Mammary epithelial cell (primary cell): Measurements from ENCODE around the gene EFNB2.

Experiments
- EZH2 ChIP-seq: IDR thresholded peaks from 2 replicates; pipeline ENCODE4 v1.6.1; 2012; ENCODE audit warnings: low read length, inconsistent platforms, borderline replicate concordance
- TF ChIP-seq, protein P1 (sequence below), 2 donors: IDR thresholded peaks in 1 of 2; conservative IDR thresholded peaks in 1 of 2; 2 replicates each; pipeline ENCODE4 v1.5.1; 2011 to 2012; ENCODE audit warnings: inconsistent platforms in 2 of 2, low read length in 2 of 2, mild to moderate bottlenecking in 2 of 2, control low read depth in 1 of 2, low read depth in 1 of 2; ENCODE audit not compliant: insufficient read depth in 1 of 2; ENCODE audit errors: extremely low read depth in 1 of 2

GRCh38 chr13:106551350-106551749 is 15.9 kb upstream of the EFNB2 start:
- TF ChIP-seq, protein P1, sequence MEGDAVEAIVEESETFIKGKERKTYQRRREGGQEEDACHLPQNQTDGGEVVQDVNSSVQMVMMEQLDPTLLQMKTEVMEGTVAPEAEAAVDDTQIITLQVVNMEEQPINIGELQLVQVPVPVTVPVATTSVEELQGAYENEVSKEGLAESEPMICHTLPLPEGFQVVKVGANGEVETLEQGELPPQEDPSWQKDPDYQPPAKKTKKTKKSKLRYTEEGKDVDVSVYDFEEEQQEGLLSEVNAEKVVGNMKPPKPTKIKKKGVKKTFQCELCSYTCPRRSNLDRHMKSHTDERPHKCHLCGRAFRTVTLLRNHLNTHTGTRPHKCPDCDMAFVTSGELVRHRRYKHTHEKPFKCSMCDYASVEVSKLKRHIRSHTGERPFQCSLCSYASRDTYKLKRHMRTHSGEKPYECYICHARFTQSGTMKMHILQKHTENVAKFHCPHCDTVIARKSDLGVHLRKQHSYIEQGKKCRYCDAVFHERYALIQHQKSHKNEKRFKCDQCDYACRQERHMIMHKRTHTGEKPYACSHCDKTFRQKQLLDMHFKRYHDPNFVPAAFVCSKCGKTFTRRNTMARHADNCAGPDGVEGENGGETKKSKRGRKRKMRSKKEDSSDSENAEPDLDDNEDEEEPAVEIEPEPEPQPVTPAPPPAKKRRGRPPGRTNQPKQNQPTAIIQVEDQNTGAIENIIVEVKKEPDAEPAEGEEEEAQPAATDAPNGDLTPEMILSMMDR (conservative IDR thresholded peaks at IDR 0.05 in 1 of 2, IDR thresholded peaks at IDR 0.05 in 1 of 2; ENCODE audit: extremely low read depth in 1 of 2, insufficient read depth in 1 of 2, low read depth in 1 of 2, low read length in 2 of 2) = no peak
- TF ChIP-seq EZH2 = no peak
